GM20431 (cell line): ENCODE results near the gene COPS2.

Experiments
- in situ Hi-C: fragments of 300-500 bp; cut with MseI, MboI; formaldehyde crosslinking; loops from one replicate; pipeline ENCODE4 v1.15.0; 2020; ENCODE audit warnings: low sequenced_read_pairs; ENCODE audit not compliant: unreplicated experiment

The COPS2 gene

DNA sequence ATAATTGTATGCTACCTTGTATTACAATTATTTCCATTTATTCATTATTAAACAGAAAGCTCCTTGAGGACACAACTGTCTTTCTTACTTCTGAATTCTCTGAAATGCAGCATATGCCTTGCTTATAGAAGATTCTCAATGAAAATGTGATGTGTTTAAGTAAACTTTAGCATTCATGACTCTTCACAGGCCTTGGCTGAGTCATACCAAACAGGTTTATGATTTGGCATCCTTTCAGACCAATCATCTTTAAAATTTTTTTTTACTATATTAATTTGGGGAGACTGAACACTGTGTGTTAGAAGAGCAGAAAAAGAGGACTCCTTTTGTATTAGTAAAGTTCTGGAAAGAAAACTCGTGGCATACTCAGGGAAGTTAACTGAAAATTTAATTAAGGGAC, 8.3 kb upstream of the COPS2 start:
- in situ Hi-C loops, result no loop called here

DNA sequence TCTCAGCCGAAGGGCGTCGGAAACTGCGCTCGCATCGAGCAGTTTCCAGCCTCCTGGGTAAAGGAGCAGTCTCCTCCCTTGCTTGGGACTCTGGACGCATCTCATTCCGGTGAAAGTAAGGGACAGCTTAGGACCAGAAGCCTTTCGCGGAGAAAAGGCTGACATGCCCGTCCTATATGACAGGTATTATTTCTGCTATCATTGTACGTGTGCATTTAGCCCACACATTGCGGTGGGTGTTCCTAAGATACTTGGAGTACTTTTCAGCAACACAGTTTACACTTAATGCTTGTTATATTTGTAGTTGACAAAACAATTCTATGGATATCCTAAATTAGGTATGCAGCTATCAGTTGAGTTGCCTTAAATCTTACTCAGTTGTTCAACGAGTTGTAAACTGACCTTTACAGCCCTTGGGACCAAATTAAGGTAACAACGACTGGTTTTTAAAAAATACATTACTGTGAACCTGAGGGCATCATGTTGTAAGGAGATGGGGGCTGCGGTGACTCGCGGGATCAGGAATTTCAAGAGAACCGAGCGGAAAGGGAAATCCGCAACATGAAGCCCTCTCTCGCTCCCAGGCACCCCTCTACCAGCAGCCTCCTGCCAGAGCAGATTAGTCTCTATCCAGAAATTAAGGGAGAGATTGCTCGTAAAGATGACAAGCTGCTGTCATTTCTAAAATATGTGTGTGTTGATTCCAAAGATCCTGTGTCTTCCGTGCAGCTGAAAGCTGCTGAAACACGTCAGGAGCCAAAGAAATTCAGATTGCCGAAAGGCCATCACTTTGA, 632 bp upstream of the COPS2 start:
- in situ Hi-C loops, result no loop called here

- in situ Hi-C loops, result no loop called here
Measured at GRCh38 chr15:49154799-49155109, 645 bp downstream of the COPS2 start.

- in situ Hi-C loops, result no loop called here
Measured at GRCh38 chr15:49154359-49154758, 1.0 kb downstream of the COPS2 start.

GRCh38 chr15:49152552-49153312, 2.7 kb downstream of the COPS2 start:
- in situ Hi-C loops, result no loop called here

DNA sequence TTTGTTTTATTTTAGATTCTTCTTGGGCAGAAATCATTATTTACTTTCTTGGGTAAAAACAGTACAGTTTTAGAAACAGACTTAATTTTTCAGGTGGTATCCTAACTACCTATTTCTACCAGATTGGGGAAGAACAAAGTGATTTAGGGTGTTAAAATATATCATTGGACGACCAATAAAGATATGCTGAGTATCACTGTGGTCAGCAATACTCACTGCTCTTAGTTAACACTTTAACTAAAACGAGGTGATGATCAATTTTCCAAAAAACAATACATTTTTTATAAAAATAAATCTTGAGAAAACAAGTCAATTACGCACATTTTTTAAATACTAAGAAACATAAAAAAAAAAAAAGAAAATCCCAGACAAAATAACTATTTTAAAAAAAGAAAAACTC, 3.6 kb downstream of the COPS2 start:
- in situ Hi-C loops, result no loop called here

GRCh38 chr15:49148727-49149126, 6.7 kb downstream of the COPS2 start:
- in situ Hi-C loops, result no loop called here

DNA sequence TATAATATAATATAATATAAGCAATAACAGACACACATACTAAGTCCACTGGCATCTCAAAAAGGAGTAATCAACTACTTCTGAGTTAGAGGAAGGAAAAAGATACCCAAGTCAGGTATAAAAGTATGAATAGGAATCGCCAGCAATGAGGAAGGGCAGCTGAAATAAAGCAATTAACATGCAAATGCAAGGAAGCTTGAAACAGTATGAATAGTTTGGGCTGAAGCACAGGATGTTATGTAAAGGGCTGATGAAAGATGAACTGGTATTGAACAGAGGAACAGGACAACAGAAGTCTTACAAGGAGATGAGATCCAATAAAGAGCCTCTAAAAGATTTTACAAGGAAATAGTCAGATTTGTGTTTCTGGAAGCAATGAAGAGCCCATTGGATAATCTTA, 7.1 kb downstream of the COPS2 start:
- in situ Hi-C loops, result no loop called here

DNA sequence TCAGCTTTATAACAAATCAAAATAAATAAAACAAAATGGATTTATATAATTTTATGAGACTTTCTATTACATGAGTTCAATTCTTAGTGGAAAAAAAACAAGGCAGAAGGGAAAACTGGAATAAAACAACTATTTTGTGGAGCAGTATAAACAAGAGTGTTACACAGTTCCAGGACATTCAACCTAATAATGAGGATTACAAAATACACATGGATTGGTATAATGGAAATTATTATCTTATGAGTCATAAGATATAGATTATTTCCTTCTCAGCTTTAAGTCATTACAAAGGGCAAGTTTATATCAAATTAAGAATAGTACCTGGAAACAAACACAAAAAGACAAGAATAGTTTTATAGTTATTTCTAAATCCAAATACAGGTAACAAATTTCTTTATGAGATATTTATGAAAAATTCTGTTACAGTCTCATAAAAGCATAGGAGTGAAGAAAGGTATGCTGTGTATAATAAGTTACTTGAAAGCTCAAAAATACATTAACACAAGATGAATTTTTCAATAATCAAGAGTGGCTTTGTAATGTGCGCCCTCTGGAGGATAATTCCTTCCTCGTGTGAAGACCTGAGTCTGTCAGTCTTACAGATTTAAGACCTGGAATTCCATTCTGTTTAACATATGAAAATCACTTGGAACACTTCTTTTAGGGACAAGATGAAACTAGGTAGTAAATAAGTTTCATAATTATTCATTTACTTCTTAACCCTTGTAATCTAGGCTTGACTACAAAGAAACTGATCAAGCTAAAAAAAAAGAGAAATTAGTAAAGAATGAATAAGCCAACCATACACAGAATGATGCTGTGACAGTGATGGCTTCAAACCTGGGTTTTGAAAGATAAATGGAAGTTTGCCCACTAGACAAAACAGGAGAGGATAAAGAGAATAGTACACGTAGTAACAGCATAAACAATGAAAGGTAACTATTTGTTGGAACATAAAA, 9.5 kb downstream of the COPS2 start:
- in situ Hi-C loops, result no loop called here

GRCh38 chr15:49137861-49138260, 17.5 kb downstream of the COPS2 start:
- in situ Hi-C loops, result no loop called here

GRCh38 chr15:49135911-49136310, 19.5 kb downstream of the COPS2 start:
- in situ Hi-C loops, result no loop called here

- in situ Hi-C loops, result no loop called here
Measured at GRCh38 chr15:49135342-49135857, 20.0 kb downstream of the COPS2 start.

GRCh38 chr15:49134683-49135341, 20.6 kb downstream of the COPS2 start:
- in situ Hi-C loops, result no loop called here

DNA sequence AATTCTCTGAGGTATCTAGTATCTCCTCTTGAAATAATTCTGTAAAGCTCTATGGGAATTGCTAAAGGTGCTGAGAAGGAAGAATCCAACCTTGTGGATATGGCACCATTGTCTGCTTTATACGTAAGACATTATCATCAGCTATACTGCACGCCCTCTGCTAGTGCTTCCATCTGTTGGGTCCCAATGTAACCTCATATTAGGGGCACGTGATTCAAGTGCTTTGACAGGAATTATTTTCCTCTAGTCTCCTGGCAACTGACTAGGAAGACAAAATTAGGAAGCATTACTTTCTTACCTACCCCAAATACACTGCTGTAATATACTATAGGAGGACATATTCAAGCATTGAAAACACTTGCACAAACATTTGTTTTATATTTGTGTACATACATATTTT, 24.0 kb downstream of the COPS2 start:
- in situ Hi-C loops, result no loop called here

GRCh38 chr15:49124371-49124770, 31.0 kb downstream of the COPS2 start:
- in situ Hi-C loops, result no loop called here

GRCh38 chr15:49122541-49123062, 32.8 kb downstream of the COPS2 start:
- in situ Hi-C loops, result no loop called here

- in situ Hi-C loops, result no loop called here
Measured at GRCh38 chr15:49121901-49122300, 33.5 kb downstream of the COPS2 start.

- in situ Hi-C loops, result no loop called here
Measured at GRCh38 chr15:49120832-49121231, 34.6 kb downstream of the COPS2 start.

DNA sequence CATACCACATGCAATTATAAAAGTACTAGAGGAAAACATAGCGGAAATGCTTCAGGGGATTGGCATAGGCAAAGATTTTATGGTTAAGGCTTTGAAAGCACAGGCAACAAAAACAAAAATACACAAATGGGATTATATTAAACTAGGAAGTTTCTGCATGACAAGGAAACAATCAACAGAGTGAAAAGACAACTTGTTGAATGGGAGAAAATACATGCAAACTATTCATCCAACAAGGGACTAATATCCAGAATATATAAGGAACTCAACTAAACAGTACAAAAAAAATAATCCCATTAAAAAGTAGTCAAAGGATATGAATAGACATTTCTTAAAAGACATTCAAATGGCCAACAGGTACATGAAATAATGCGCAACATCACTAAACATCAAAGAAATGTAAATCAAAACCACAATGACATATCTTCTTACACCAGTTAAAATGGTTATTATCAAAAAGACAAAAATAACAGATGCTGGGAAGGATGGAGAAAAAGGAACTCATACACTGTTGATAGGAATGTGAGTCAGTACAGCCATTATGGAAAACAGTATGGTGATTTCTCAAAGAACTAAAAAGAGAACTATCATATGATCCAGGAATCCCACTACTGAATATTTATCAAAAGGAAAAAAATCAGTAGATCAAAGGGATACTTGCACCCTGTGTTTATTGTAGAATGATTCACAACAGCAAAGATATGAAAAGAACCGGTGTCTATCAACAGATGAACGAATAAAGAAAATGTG, 39.1 kb downstream of the COPS2 start:
- in situ Hi-C loops, result no loop called here
